Activated CD4-positive, alpha-beta T cell treated with anti-CD3 and anti-CD28 coated beads, Interleukin-2, amount 10 ng/mL, durations not matched to agents 24 days and 14 days (primary cell): ENCODE measurements around the gene CFAP77. TPM values are rescaled to one million over a fixed set of nuclear protein-coding genes. Genes with fewer than 3 reads are reported as not detected.

Source experiments
- DNase-seq: peaks from one replicate; pipeline ENCODE4 v3.0.0; 2022
- H3K27ac Mint-ChIP-seq: one replicate; pipeline ENCODE4 v1.8.0; 2022; ENCODE audit warnings: mild to moderate bottlenecking, mixed read lengths
- H3K27me3 Mint-ChIP-seq: one replicate; pipeline ENCODE4 v1.8.0; 2022; ENCODE audit warnings: mixed read lengths
- H3K36me3 Mint-ChIP-seq: one replicate; pipeline ENCODE4 v1.8.0; 2022; ENCODE audit warnings: low read depth, mild to moderate bottlenecking, mixed read lengths
- H3K4me1 Mint-ChIP-seq: one replicate; pipeline ENCODE4 v1.8.0; 2021; ENCODE audit warnings: mixed read lengths
- H3K4me3 Mint-ChIP-seq: one replicate; pipeline ENCODE4 v1.8.0; 2022; ENCODE audit warnings: mild to moderate bottlenecking, moderate library complexity, mixed read lengths
- H3K9me3 Mint-ChIP-seq: one replicate; pipeline ENCODE4 v1.8.0; 2021; ENCODE audit warnings: mixed read lengths
- intact Hi-C: fragments of 100-400 bp; cut with micrococcal nuclease; formaldehyde crosslinking; loops from one replicate; pipeline ENCODE4 v1.15.1; 2023
- total RNA-seq: library from RNA; stranded (reverse); gene quantifications from 2 replicates; pipeline ENCODE4 v1.2.3, GENCODE V29; 2022

Gene CFAP77
- total RNA-seq, 1 donor from 2014 or later: not detected

DNA sequence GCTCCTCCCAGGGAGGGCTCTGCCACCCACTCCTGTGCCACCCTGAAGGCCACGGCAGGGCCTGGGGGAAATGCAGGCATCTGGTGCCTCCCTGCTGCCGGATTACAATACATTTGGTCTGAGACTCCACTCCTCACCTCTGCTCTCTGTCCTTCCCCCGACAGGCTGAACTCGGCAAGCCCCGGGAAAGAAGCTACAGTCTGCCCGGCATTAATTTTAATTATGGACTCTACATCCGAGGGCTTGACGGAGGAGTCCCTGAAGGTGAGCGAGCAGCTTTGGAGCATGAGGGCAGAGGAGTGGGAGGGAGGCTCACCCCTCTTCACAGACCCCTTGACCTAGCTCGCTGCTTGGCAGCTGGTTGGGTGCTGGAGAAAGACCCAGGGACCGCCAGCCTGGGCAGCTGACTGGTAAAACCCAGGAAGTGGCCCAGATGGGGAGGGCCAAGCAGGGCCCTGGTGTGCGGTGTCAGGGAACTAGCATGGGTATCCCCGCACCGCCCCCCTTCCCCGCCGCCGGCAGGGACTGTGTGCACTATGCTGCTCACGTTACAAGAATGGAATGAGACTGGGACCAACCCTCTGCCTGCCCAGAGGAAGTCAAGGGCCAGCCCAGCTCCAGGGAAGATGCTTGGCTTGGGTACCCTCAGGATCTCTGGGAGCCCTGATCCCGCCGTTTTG lies 88.7 kb downstream of the CFAP77 start:
- no peak overlapping the region for H3K27ac Mint-ChIP-seq
- H3K9me3 Mint-ChIP-seq: no peaks in the 10 kb centered on the region
- intact Hi-C loops: no loop called here
- H3K4me3 Mint-ChIP-seq: no peak overlapping the region
- H3K4me1 Mint-ChIP-seq: no peaks in the 10 kb centered on the region
- peaks cover 18% of the 10 kb centered on the region for H3K27me3 Mint-ChIP-seq
- H3K36me3 Mint-ChIP-seq: no peaks in the 10 kb centered on the region
- no peak for DNase-seq

DNA sequence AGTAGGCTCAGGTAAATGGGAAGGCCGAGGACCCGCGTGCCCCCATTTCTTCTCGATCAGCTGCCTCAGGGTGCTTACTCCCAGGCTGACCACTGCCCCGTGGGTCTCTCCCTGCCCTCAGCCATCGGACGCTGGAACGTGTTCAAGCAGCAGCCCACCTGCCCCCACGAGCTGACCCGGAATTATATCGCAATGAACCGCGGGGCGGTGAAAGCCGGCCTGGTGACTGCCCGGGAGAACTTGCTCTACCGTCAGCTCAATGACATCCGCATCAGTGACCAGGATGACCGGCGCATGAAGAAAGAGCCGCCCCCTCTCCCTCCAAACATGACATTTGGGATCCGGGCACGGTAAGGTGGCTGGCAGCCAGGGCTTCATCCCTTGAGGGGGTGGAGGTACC lies 89.2 kb downstream of the CFAP77 start:
- no peaks in the 10 kb centered on the region for H3K36me3 Mint-ChIP-seq
- H3K9me3 Mint-ChIP-seq: no peaks in the 10 kb centered on the region
- intact Hi-C loops: no loop called here
- DNase-seq: no peak
- H3K4me3 Mint-ChIP-seq: no peak overlapping the region
- no peaks in the 10 kb centered on the region for H3K4me1 Mint-ChIP-seq
- peaks cover 17% of the 10 kb centered on the region for H3K27me3 Mint-ChIP-seq
- no peak overlapping the region for H3K27ac Mint-ChIP-seq

DNA sequence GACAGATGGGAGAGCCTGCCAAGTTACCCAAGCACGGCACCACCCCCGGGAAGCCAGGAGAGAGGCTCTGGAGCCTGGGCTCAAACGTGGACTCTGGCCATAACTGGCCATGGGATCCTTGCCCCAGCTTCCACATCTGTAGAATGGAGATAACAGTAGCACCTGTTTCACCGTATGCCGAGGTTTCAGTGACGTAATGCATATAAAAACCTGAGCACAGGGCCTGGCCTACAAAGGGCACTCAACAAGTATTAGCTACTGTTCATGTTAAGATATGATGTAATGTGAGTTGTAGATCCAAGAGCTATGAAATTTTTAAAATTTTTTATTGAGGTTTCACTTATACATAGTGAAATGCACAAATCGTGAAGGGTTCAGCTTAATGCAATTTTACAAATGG lies 90.2 kb downstream of the CFAP77 start:
- H3K27me3 Mint-ChIP-seq: peaks cover 16% of the 10 kb centered on the region
- DNase-seq: no peak
- no peaks in the 10 kb centered on the region for H3K36me3 Mint-ChIP-seq
- no peak overlapping the region for H3K27ac Mint-ChIP-seq
- H3K9me3 Mint-ChIP-seq: no peaks in the 10 kb centered on the region
- intact Hi-C loops: no loop called here
- H3K4me1 Mint-ChIP-seq: no peaks in the 10 kb centered on the region
- H3K4me3 Mint-ChIP-seq: no peak overlapping the region

DNA sequence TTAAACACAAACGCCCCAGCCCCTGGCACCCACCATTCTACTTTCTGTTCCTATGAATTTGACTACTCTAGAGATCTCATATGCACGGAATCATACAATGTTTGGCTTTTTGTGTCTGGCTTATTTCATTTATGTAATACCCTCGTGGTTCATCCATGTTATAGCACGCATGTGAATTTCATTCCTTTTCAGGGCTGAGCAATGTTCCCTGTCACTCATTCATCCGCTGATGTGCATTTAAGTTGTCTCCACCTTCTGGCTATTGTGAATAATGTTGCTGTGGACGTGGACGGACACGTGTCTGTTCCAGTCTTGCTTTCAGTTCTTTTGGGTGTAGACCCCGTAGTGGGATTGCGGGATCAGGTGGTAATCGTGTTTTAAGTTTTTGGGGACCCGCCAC lies 92.5 kb downstream of the CFAP77 start:
- H3K36me3 Mint-ChIP-seq: no peaks in the 10 kb centered on the region
- H3K4me3 Mint-ChIP-seq: no peak overlapping the region
- DNase-seq: no peak
- H3K9me3 Mint-ChIP-seq: no peaks in the 10 kb centered on the region
- intact Hi-C loops: no loop called here
- no peak overlapping the region for H3K27ac Mint-ChIP-seq
- peaks cover 11% of the 10 kb centered on the region for H3K27me3 Mint-ChIP-seq
- peaks cover 5% of the 10 kb centered on the region for H3K4me1 Mint-ChIP-seq

DNA sequence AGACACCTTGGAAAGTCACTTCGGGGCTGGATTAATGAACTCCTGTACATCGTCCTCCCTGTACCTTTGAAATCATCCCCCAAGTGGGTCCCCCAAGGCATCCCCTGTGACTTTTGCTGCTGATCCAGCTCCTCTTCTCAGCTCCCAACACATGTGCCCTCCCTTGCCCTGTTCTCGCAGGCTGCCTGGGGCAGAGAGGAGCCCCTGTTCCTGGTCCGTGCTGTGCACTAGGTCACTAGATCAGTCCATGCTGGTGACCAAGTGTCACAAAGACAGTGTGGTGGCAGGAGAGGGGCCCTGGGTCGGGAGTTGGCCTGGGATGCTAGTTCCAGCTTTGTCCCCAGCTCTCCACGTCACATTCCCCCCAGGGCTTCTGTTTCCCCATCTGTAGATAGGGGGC lies 93.1 kb downstream of the CFAP77 start:
- intact Hi-C loops: no loop called here

DNA sequence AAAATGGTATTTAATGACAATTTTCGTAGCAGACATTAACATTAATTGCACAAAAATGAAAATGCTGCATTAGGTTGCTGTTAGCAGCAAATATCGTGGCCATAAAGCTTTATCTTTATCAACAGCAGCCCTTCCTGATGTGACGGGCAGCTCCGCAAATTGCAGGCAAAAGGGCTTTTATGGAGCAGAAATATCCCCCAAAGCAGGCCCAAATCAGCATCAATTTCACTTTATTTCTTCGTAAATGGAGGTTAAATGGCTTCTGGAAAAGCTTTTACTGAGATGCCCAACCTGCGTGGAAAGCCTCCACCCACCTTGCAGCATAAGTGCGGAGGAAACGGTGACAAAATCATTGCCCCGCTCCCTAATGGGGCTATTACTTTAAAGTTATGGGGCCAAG lies 94.5 kb downstream of the CFAP77 start:
- intact Hi-C loops: no loop called here
- H3K27me3 Mint-ChIP-seq: peaks cover 13% of the 10 kb centered on the region
- H3K4me1 Mint-ChIP-seq: peaks cover 8% of the 10 kb centered on the region
- DNase-seq: no peak
- no peaks in the 10 kb centered on the region for H3K9me3 Mint-ChIP-seq
- no peaks in the 10 kb centered on the region for H3K36me3 Mint-ChIP-seq
- no peak overlapping the region for H3K27ac Mint-ChIP-seq
- H3K4me3 Mint-ChIP-seq: no peak overlapping the region

More for the DNA sequence above, 93.1 kb downstream of the CFAP77 start:
- no peak overlapping the region for H3K27ac Mint-ChIP-seq
- no peak overlapping the region for H3K4me3 Mint-ChIP-seq
- no peaks in the 10 kb centered on the region for H3K9me3 Mint-ChIP-seq
- peaks cover 8% of the 10 kb centered on the region for H3K4me1 Mint-ChIP-seq
- H3K36me3 Mint-ChIP-seq: no peaks in the 10 kb centered on the region
- no peak for DNase-seq
- peaks cover 13% of the 10 kb centered on the region for H3K27me3 Mint-ChIP-seq

DNA sequence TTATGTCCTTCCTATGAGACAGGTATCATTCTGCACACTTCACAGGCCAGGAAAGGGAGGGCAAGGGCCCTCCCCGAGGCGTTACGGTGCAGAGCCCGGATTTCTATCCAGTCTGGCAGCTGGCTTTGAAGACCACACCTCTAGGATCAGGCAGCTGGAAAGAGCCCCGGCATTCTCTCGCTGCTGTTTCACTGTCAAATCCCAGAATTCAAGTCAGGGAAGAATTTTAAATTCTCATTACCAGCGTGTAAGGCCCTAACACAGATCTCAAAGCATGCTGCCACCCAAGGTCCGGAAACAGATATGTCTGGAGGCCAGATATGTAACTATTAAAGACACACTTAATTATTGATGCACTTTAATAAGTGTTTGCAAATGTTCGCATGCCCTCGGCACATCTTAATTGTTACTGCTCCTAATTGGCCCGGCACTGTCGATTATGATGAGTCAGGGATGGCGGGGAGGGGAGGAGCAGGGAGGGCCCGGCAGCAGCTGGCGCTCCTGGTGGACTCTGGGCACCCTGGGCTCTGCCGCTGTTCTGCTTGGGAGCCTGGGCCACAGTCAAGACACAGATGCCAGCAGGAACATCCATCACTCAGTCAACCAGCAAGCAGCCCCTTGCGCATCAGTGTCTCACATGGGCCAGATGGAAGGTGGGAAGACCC lies 96.1 kb downstream of the CFAP77 start:
- Mint-ChIP-seq H3K27me3 (peaks cover 13% of the 10 kb centered on the region), H3K36me3 (no peaks in the 10 kb centered on the region), H3K27ac (no peak overlapping the region), H3K4me3 (no peak overlapping the region), H3K4me1 (peaks cover 8% of the 10 kb centered on the region), H3K9me3 (no peaks in the 10 kb centered on the region)
- DNase-seq: no peak
- intact Hi-C loops: loop anchor here (5.0 kb wide), 1 partner anchor 71 kb away; no protein-coding TSS in a partner anchor

DNA sequence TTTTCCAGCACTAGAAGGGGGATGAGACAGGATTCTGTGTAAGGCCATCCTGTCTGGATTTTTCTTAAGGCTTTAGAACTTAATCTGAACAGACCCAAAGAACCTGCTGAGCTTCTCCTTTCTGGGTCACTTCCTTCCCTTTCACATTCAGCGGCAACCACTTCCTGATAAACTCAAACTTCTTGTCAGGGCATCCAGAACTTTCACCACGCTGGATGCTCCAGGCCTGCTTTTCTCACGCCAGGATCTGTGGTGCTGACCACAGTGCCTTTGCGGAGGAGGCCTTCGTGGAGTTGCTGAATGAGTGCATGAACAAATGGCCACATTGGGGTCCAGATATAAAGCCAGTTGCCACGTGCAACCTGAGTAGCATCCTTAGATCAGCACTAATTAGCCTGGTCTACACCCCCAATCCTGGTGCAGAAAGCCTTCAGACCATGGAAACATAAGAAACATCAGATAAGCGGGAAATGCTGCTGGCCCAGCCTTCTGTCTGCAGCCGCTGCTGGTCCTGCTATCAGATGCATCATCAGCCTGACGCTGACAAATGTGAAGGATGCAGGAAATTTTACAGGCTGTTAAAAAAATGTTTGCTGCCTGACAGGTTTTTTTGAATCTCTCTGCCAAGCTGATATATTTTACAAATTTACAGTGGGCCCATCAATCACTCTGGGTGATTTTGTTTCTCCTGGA lies 97.1 kb downstream of the CFAP77 start:
- intact Hi-C loops: loop anchor here (1.0 to 5.0 kb wide), 3 partner anchors 70 to 293 kb away; no protein-coding TSS in a partner anchor
- no peak overlapping the region for H3K27ac Mint-ChIP-seq
- no peaks in the 10 kb centered on the region for H3K36me3 Mint-ChIP-seq
- no peaks in the 10 kb centered on the region for H3K9me3 Mint-ChIP-seq
- DNase-seq: no peak
- H3K4me3 Mint-ChIP-seq: no peak overlapping the region
- H3K27me3 Mint-ChIP-seq: peaks cover 13% of the 10 kb centered on the region
- peaks cover 8% of the 10 kb centered on the region for H3K4me1 Mint-ChIP-seq

DNA sequence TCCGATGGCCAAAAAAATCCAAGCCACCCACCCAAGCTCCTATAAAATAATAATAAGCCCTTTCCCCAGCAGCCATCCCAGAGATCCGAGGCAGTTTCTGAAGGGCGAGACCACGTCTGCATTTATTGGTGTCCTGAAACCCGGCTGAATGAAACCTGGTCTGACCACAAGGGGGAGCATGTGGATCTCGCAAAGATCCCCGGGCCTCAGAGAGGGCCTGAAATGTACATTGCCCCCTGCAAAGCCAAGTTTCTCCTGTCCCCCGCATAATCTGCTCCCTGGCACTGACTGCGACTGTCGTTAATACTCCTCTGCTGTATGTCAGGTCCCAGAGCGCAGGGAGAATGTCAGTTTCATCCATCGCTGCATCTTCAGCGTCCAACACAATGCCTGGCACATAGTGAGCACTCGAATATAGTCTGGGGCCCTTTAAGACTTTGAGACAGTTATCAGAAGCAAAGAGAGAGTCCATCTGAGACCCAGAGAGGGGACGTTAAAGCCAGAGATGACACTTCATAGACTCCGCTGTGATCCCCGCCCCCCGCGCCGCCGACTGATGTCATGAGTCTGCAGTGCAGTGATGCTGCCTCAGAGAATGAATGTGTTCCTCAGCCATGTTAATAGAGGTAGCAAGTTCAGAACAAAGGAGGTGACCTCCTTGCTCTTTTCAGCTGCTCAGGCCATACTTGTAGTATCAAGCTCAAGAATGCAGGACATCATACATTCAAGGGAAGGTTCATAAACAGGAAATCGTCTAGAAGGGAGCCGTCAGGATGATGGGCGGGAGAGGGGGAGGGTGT lies 97.9 kb downstream of the CFAP77 start:
- H3K27ac Mint-ChIP-seq: no peak overlapping the region
- intact Hi-C loops: loop anchor here (1.0 to 5.0 kb wide), 3 partner anchors 69 to 292 kb away; no protein-coding TSS in a partner anchor
- H3K4me3 Mint-ChIP-seq: no peak overlapping the region
- H3K36me3 Mint-ChIP-seq: no peaks in the 10 kb centered on the region
- H3K27me3 Mint-ChIP-seq: peaks cover 13% of the 10 kb centered on the region
- H3K4me1 Mint-ChIP-seq: peaks cover 8% of the 10 kb centered on the region
- no peaks in the 10 kb centered on the region for H3K9me3 Mint-ChIP-seq
- DNase-seq: peak; percentile 90

DNA sequence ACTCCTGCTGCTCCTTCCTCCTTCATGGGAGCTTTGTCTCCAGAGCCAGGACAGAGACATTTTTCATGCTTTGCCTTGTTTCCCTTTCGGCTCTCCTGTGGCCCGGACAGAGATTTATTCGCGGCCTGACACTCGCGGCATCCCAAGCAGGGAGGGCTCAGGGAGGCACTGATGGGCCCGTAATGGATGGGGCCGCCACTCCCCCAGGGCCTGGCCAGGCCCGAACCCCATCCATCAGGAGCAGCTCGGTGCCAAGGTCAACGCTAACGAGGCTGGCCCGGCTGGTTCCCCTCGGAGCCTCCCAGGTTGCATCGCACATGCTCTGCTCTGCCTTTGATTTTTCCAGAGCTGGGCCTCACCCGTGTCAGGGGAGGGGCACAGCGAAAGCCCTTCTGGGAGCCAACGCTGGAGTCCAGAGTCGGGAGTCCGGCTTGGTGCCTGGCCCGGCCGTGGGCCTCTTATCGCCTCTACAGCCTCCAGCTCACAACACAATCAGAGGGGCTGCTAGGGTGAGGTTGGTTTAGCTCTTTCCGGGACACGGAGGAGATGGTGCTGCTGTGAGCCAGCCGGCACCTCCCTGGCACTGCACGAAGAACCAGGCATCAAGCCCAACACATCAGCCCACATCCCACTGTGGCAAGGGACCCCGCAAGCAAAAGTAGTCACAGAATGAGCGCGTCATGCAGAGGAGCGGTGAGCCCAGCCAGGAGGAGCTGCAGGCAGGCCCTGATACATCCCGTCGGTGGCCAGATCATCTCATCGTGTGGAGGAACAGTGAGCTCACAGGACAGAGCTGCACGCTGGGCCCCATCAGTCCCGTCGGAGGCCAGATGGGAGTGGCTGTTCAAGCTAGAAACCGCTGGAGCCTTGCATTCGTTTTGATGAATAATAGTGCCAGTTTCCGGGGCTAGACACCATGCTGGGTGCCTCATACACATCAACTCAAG lies 100.2 kb downstream of the CFAP77 start:
- H3K4me1 Mint-ChIP-seq: peaks cover 8% of the 10 kb centered on the region
- H3K27me3 Mint-ChIP-seq: peaks cover 14% of the 10 kb centered on the region
- no peak overlapping the region for H3K4me3 Mint-ChIP-seq
- DNase-seq: no peak
- no peak overlapping the region for H3K27ac Mint-ChIP-seq
- intact Hi-C loops: loop anchor here (5.0 kb wide), 1 partner anchor 67 kb away; no protein-coding TSS in a partner anchor
- no peaks in the 10 kb centered on the region for H3K9me3 Mint-ChIP-seq
- no peaks in the 10 kb centered on the region for H3K36me3 Mint-ChIP-seq

DNA sequence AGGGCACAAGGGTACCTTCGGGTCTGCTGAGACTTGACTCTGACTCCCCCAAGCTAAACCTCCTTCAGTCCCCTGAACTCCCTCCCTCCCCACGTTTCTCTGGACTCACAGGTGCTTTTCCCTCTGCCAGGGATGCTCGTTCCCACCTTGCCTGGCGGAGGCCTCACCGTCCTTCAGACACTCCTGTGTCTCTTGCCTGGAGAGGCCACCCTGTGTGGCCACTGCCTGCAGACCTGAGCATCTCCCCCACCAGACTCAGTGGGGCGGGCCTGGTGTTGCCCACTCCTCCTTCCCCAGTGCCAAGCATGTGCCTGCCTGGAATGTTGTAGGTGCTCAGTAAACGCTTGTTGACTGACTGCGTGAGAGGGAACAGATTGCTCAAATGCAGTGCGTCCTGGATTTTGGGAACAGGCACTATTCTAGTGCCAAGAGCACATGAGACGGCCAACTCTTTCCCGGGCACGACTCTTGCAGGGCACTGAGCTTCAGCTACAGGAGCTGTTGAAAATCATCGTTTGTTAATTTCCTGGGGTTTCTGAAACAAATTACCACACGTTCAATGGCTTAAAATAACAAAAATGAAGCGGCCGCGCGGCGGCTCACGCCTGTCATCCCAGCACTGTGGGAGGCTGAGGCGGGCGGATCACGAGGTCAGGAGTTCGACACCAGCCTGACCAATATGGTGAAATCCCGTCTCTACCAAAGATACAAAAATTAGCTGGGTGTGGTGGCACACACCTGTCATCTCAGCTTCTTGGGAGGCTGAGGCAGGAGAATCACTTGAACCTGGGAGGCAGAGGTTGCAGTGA lies 101.4 kb downstream of the CFAP77 start:
- H3K27me3 Mint-ChIP-seq: peaks cover 8% of the 10 kb centered on the region
- no peak overlapping the region for H3K27ac Mint-ChIP-seq
- no peaks in the 10 kb centered on the region for H3K36me3 Mint-ChIP-seq
- H3K9me3 Mint-ChIP-seq: no peaks in the 10 kb centered on the region
- no peak overlapping the region for H3K4me3 Mint-ChIP-seq
- intact Hi-C loops: no loop called here
- H3K4me1 Mint-ChIP-seq: peaks cover 8% of the 10 kb centered on the region
- no peak for DNase-seq

DNA sequence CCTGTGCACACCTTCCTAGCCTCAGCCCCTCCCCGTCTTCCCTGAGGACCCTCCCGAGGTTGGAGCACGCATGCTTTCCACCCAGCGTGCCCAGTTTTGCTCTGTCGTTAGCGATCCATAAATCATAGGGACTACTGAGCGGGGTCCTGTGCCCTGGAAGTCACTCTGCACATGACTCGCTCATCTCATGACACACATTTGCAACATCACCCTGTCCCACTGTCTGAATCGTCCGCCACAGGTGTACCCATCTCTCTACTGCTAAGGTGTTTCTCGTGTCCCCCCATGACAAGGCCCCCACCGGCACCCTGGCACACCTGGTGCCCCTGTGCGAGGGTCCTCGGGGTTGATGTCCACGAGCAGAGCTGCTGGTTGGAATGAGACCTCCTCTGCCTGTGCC lies 103.4 kb downstream of the CFAP77 start:
- H3K4me1 Mint-ChIP-seq: no peaks in the 10 kb centered on the region
- H3K9me3 Mint-ChIP-seq: no peaks in the 10 kb centered on the region
- intact Hi-C loops: no loop called here

More for the DNA sequence above, 103.4 kb downstream of the CFAP77 start:
- Mint-ChIP-seq H3K36me3 (no peaks in the 10 kb centered on the region), H3K27ac (no peak overlapping the region), H3K27me3 (peaks cover 8% of the 10 kb centered on the region), H3K4me3 (no peak overlapping the region)
- no peak for DNase-seq
